ENCODE data around the gene CNIH2. TPM values are rescaled to one million over a fixed set of nuclear protein-coding genes. Genes with fewer than 3 reads are reported as not detected.

The CNIH2 gene
- total RNA-seq, 2 experiments from 2014 or later, result 4.1 to 6.2 TPM

DNA sequence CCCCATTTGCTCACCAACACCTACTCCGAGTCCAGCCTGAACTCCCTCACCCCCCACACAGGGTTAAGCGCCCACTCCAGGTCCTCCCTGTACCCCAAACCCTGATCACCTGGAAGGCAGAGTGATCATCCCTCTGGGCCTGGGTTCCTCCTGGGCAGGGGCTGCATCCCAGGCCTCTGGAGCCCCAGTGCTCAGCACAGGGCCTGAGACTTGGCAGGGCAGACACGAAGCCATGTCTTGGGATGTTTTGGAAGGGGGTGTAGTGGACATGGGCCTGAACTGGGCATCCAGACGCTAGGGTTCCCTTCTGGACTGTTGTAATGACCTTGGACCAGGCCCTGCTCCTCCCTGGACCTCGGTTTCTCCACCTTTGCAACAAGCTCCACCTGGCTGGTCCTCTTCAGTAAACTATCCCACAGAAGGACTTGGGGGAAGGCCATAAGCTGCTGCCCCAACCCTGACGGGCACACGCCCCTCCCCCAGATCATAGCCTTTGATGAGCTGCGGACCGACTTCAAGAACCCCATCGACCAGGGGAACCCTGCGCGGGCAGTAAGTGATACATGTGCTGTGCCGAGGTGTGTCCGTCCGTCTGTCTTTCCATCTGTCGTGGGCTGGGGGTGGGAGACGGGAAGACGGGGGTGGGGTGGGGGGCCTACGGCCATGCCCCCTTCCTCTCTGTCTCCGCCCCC is 3.9 kb downstream of the CNIH2 start:
- H3K4me3 ChIP-seq (ENCODE audit: low read length), result no peak overlapping the region
- H3K27ac ChIP-seq (ENCODE audit: low read depth in 1 of 2, low read length in 2 of 2), result no peak overlapping the region
- H3K36me3 ChIP-seq (ENCODE audit: insufficient read depth, low read length), result peaks cover 11% of the 10 kb centered on the region
- H3K4me1 ChIP-seq (ENCODE audit: insufficient read depth, low read length), result peaks cover 52% of the 10 kb centered on the region
- no peaks in the 10 kb centered on the region for H3K27me3 Mint-ChIP-seq
- DNase-seq (no peak), ATAC-seq (ENCODE audit: poor library complexity) (no peak)
- ChIA-PET POLR2A (interaction anchor here (1.0 to 6.5 kb wide), 5 partner anchors 9 to 59 kb away, joined by 3 to 34 read pairs (median 4); partner anchors contain the start of genes RAB1B and TMEM151A), CTCF (interaction anchor here (0.8 to 2.7 kb wide), 15 partner anchors 9 to 570 kb away, joined by 3 to 54 read pairs (median 4); partner anchors contain the start of genes BRMS1, KAT5, MRPL11 and MUS81)
- peak overlapping the region; percentile 79 for H3K4me3 Mint-ChIP-seq
- intact Hi-C loops (cut with DNase I, micrococcal nuclease), result loop anchor here (1.0 to 10.0 kb wide), 3 partner anchors 14 to 427 kb away; partner anchors contain the start of genes CFL1 (in 1 of the 2) and RAB1B (in 1 of the 2)
- H3K36me3 Mint-ChIP-seq (ENCODE audit: low read depth), result peaks cover 13% of the 10 kb centered on the region
- H3K27ac Mint-ChIP-seq, result peak overlapping the region; percentile 81
- H3K27me3 ChIP-seq (ENCODE audit: control insufficient read depth in 1 of 2, insufficient read depth in 2 of 2, low read length in 2 of 2), result no peaks in the 10 kb centered on the region
- no peaks in the 10 kb centered on the region for H3K9me3 Mint-ChIP-seq
- no peaks in the 10 kb centered on the region for H3K9me3 ChIP-seq (ENCODE audit: control insufficient read depth in 1 of 2, insufficient read depth in 1 of 2, low read length in 2 of 2)
- no peak for TF ChIP-seq CTCF (IDR thresholded peaks at IDR 0.05)
- peaks cover 43% of the 10 kb centered on the region for H3K4me1 Mint-ChIP-seq (ENCODE audit: low read depth)

DNA sequence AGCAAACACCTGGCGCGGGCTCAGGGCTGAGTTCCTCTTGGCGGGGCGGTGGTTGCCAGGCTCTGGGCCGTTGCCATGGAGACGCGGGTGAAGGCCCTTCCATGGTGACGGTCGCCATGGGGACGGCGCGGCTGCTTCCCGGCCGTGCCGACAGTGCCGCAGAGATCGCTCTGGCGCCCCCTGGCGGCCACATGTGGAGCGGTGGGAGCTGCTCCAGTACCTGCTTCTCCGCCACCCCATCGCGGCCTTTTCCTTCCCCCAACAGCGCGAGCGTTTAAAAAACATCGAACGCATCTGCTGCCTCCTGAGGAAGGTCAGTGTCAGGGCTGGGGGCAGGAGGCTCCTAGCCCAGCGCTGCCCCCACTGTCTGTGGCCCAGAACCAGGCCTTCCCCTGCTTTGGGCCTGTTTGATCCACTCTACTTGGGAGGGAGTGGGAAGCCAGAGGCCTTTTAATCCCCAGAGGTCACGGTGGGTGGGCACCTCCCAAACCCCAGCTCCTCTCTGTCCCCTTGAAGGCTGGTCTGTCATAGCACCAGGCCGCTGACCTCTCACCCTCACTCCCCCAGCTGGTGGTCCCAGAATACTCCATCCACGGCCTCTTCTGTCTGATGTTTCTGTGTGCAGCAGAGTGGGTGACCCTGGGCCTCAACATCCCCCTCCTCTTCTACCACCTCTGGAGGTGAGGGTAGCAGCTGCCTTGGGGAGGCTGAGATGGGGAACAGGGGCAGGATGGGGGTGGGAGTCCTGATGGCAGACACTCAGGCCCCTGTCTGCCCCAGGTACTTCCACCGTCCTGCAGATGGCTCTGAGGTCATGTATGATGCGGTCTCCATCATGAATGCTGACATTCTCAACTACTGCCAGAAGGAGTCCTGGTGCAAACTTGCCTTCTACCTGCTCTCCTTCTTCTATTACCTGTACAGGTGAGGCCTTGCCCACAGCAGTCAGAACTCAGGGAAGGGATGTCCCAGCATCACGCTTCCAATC is 4.8 kb downstream of the CNIH2 start:
- Histone ChIP-seq H3K27me3 (ENCODE audit: control insufficient read depth in 1 of 2, insufficient read depth in 2 of 2, low read length in 2 of 2) (no peaks in the 10 kb centered on the region), H3K27ac (ENCODE audit: low read depth in 1 of 2, low read length in 2 of 2) (peak overlapping the region in 1 of 2 donors; percentile 53), H3K36me3 (ENCODE audit: insufficient read depth, low read length) (peaks cover 11% of the 10 kb centered on the region), H3K4me1 (ENCODE audit: insufficient read depth, low read length) (peaks cover 52% of the 10 kb centered on the region), H3K9me3 (ENCODE audit: control insufficient read depth in 1 of 2, insufficient read depth in 1 of 2, low read length in 2 of 2) (no peaks in the 10 kb centered on the region), H3K4me3 (ENCODE audit: low read length) (no peak overlapping the region)
- TF ChIP-seq CTCF (IDR thresholded peaks at IDR 0.05), result peak; percentile 91
- H3K36me3 Mint-ChIP-seq (ENCODE audit: low read depth), result peaks cover 10% of the 10 kb centered on the region
- intact Hi-C loops (cut with DNase I, micrococcal nuclease), result loop anchor here (1.0 to 10.0 kb wide), 3 partner anchors 14 to 428 kb away; partner anchors contain the start of genes CFL1 (in 1 of the 2) and RAB1B (in 1 of the 2)
- ChIA-PET CTCF (interaction anchor here (0.7 to 2.7 kb wide), 18 partner anchors 8 to 570 kb away, joined by 3 to 54 read pairs (median 4); partner anchors contain the start of genes BRMS1, KAT5, MRPL11 and MUS81), POLR2A (interaction anchor here (0.9 to 6.5 kb wide), 6 partner anchors 8 to 393 kb away, joined by 3 to 34 read pairs (median 4); partner anchors contain the start of genes RAB1B and TMEM151A)
- H3K4me1 Mint-ChIP-seq (ENCODE audit: low read depth), result peaks cover 40% of the 10 kb centered on the region
- peak overlapping the region; percentile 79 for H3K4me3 Mint-ChIP-seq
- H3K27ac Mint-ChIP-seq, result peak overlapping the region; percentile 81
- peak; percentile 80 for ATAC-seq (ENCODE audit: poor library complexity)
- no peaks in the 10 kb centered on the region for H3K27me3 Mint-ChIP-seq
- H3K9me3 Mint-ChIP-seq, result no peaks in the 10 kb centered on the region
- peak; percentile 99 to 100 (median 100) for DNase-seq

Measured in CD4-positive, alpha-beta T cell (primary cell).